ENCODE results near the gene TANC1. TPM values are rescaled to one million over a fixed set of nuclear protein-coding genes. Genes with fewer than 3 reads are reported as not detected.

TANC1 gene
- total RNA-seq, 1 donor from 2014 or later: 45.0 TPM

- DNase-seq (ENCODE audit: low read depth): no peak
- FAIRE-seq: no peak
- Histone ChIP-seq H3K4me2 (ENCODE audit: low read length) (no peak overlapping the region), H3K4me1 (ENCODE audit: insufficient read depth, low read length) (peaks cover 10% of the 10 kb centered on the region), H3K4me3 (ENCODE audit: insufficient read depth, low read depth, low read length) (no peak overlapping the region), H3K9ac (ENCODE audit: low read length) (no peak overlapping the region), H4K20me1 (ENCODE audit: insufficient read depth, low read length) (peaks cover 13% of the 10 kb centered on the region), H3K27me3 (ENCODE audit: insufficient read depth, low read length) (no peaks in the 10 kb centered on the region), H3K9me3 (ENCODE audit: insufficient read depth, low read depth, low read length) (no peaks in the 10 kb centered on the region), H2AFZ (ENCODE audit: low read depth, low read length) (no peak overlapping the region), H3K27ac (ENCODE audit: low read depth, low read length) (no peak overlapping the region), H3K36me3 (ENCODE audit: insufficient read depth, low read length) (peaks cover 16% of the 10 kb centered on the region), H3K79me2 (ENCODE audit: insufficient read depth, low read length) (peaks cover 4% of the 10 kb centered on the region)
- no peak for TF ChIP-seq CTCF (IDR thresholded peaks at IDR 0.05; ENCODE audit: insufficient read depth, low read depth, low read length)
- TF ChIP-seq EZH2 (IDR thresholded peaks at IDR 0.05; ENCODE audit: insufficient read depth, low read length): no peak
- H3K9me3 Mint-ChIP-seq (ENCODE audit: unreplicated experiment): no peaks in the 10 kb centered on the region
- peaks cover 28% of the 10 kb centered on the region for H3K4me1 Mint-ChIP-seq (ENCODE audit: low read depth, unreplicated experiment)
- no peaks in the 10 kb centered on the region for H3K27me3 Mint-ChIP-seq (ENCODE audit: low read depth, unreplicated experiment)
- H3K27ac Mint-ChIP-seq (ENCODE audit: unreplicated experiment): no peak overlapping the region
- peaks cover 36% of the 10 kb centered on the region for H3K36me3 Mint-ChIP-seq (ENCODE audit: low read depth, unreplicated experiment)
- H3K4me3 Mint-ChIP-seq (ENCODE audit: unreplicated experiment): no peak overlapping the region
Measured at GRCh38 chr2:159209341-159210306, 241.2 kb downstream of the TANC1 start.

GRCh38 chr2:159211447-159212396 lies 243.3 kb downstream of the TANC1 start:
- Histone ChIP-seq H4K20me1 (ENCODE audit: insufficient read depth, low read length) (peaks cover 20% of the 10 kb centered on the region), H3K9ac (ENCODE audit: low read length) (no peak overlapping the region), H3K4me3 (ENCODE audit: insufficient read depth, low read depth, low read length) (no peak overlapping the region), H3K79me2 (ENCODE audit: insufficient read depth, low read length) (peaks cover 4% of the 10 kb centered on the region), H3K4me1 (ENCODE audit: insufficient read depth, low read length) (peaks cover 10% of the 10 kb centered on the region), H3K36me3 (ENCODE audit: insufficient read depth, low read length) (peaks cover 11% of the 10 kb centered on the region), H3K27me3 (ENCODE audit: insufficient read depth, low read length) (no peaks in the 10 kb centered on the region), H3K9me3 (ENCODE audit: insufficient read depth, low read depth, low read length) (no peaks in the 10 kb centered on the region), H2AFZ (ENCODE audit: low read depth, low read length) (no peak overlapping the region), H3K4me2 (ENCODE audit: low read length) (peak overlapping the region; percentile 57), H3K27ac (ENCODE audit: low read depth, low read length) (no peak overlapping the region)
- Mint-ChIP-seq H3K36me3 (ENCODE audit: low read depth, unreplicated experiment) (peaks cover 46% of the 10 kb centered on the region), H3K9me3 (ENCODE audit: unreplicated experiment) (no peaks in the 10 kb centered on the region), H3K27me3 (ENCODE audit: low read depth, unreplicated experiment) (no peaks in the 10 kb centered on the region), H3K4me3 (ENCODE audit: unreplicated experiment) (peak overlapping the region; percentile 51), H3K27ac (ENCODE audit: unreplicated experiment) (peak overlapping the region; percentile 73), H3K4me1 (ENCODE audit: low read depth, unreplicated experiment) (peaks cover 28% of the 10 kb centered on the region)
- FAIRE-seq: no peak
- DNase-seq (ENCODE audit: low read depth): peak; percentile 53
- TF ChIP-seq CTCF (IDR thresholded peaks at IDR 0.05; ENCODE audit: insufficient read depth, low read depth, low read length): no peak
- TF ChIP-seq EZH2 (IDR thresholded peaks at IDR 0.05; ENCODE audit: insufficient read depth, low read length): no peak

All from astrocyte (in vitro differentiated cells and primary cell).